ENCODE measurements around the gene SLC1A2. TPM values are rescaled to one million over a fixed set of nuclear protein-coding genes. Genes with fewer than 3 reads are reported as not detected.

Gene SLC1A2
- total RNA-seq, 1 donor from 2014 or later: 0.10 TPM

GRCh38 chr11:35376613-35377012, 42.7 kb downstream of the SLC1A2 start:
- no peaks in the 10 kb centered on the region for H3K9me3 Mint-ChIP-seq (ENCODE audit: low read depth)
- no peaks in the 10 kb centered on the region for H3K36me3 Mint-ChIP-seq (ENCODE audit: low read depth)
- H3K27ac Mint-ChIP-seq (ENCODE audit: unreplicated experiment): no peak overlapping the region
- no peak for DNase-seq (ENCODE audit: low spot score)
- no peaks in the 10 kb centered on the region for H3K27me3 Mint-ChIP-seq (ENCODE audit: low read depth)
- peaks cover 23% of the 10 kb centered on the region for H3K4me1 Mint-ChIP-seq (ENCODE audit: low read depth)
- H3K4me3 Mint-ChIP-seq (ENCODE audit: unreplicated experiment): no peak overlapping the region
- TF ChIP-seq CTCF (IDR thresholded peaks at IDR 0.05): no peak

DNA sequence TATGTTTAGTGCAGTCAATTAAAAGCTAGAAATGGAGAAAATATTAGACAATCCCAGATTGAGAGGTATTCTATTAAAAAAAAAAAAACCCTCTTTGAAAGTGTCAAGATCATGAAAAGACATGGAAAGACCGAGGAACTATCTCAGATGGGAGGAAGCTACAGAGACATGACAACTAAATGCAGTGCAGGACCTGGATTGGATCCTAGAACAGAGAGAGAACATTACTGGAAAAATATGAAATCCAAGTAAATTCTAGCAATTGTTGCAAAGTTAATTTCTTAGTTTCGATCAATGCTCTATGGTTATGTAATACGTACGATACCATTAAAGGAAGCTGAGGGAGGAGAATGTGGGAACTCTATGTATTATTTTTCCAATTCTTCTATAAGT, 43.2 kb downstream of the SLC1A2 start:
- Mint-ChIP-seq H3K9me3 (ENCODE audit: low read depth) (no peaks in the 10 kb centered on the region), H3K4me3 (ENCODE audit: unreplicated experiment) (no peak overlapping the region), H3K4me1 (ENCODE audit: low read depth) (peaks cover 22% of the 10 kb centered on the region), H3K27ac (ENCODE audit: unreplicated experiment) (no peak overlapping the region), H3K36me3 (ENCODE audit: low read depth) (no peaks in the 10 kb centered on the region), H3K27me3 (ENCODE audit: low read depth) (no peaks in the 10 kb centered on the region)
- no peak for DNase-seq (ENCODE audit: low spot score)
- no peak for TF ChIP-seq CTCF (IDR thresholded peaks at IDR 0.05)

- Mint-ChIP-seq H3K27ac (ENCODE audit: unreplicated experiment) (no peak overlapping the region), H3K4me1 (ENCODE audit: low read depth) (peaks cover 16% of the 10 kb centered on the region), H3K4me3 (ENCODE audit: unreplicated experiment) (no peak overlapping the region), H3K9me3 (ENCODE audit: low read depth) (no peaks in the 10 kb centered on the region), H3K27me3 (ENCODE audit: low read depth) (no peaks in the 10 kb centered on the region), H3K36me3 (ENCODE audit: low read depth) (no peaks in the 10 kb centered on the region)
- TF ChIP-seq CTCF (IDR thresholded peaks at IDR 0.05): no peak
- no peak for DNase-seq (ENCODE audit: low spot score)
Measured at GRCh38 chr11:35375332-35376117, 43.8 kb downstream of the SLC1A2 start.

DNA sequence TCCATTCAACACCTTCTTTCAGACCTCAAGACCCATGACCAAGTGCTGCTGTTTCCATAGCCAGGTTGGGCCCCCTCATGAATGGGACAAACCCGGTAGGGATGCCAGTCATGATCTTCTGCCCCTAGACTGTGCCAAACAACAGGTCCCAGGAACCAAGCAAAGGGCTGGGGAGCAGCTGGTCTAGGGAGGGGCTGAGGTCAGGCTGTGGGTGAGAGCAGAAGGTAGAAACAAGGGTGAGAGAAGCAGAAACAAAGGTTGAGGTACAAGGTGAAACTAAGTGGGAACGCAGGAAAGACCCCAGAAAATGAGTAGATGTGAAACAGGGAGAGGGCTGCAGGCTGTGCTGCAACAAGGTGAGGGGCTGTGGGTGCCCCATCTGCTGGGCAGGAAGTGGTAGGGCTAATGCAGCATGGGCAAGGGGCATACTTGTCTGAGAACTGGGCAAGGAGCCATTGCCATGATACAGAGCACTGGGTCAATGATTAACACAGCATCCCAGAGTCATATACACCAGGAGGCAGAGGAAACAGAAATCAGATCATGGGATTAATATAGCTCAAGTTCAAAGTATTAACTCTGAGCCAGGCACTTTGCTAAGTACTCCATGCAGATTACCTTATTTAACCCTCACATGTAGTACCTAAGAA, 45.9 kb downstream of the SLC1A2 start:
- Mint-ChIP-seq H3K4me3 (ENCODE audit: unreplicated experiment) (no peak overlapping the region), H3K4me1 (ENCODE audit: low read depth) (peaks cover 22% of the 10 kb centered on the region), H3K36me3 (ENCODE audit: low read depth) (no peaks in the 10 kb centered on the region), H3K9me3 (ENCODE audit: low read depth) (no peaks in the 10 kb centered on the region), H3K27me3 (ENCODE audit: low read depth) (no peaks in the 10 kb centered on the region), H3K27ac (ENCODE audit: unreplicated experiment) (peak overlapping the region; percentile 22)
- no peak for DNase-seq (ENCODE audit: low spot score)
- TF ChIP-seq CTCF (IDR thresholded peaks at IDR 0.05): peak; percentile 53

GRCh38 chr11:35372565-35373283, 46.6 kb downstream of the SLC1A2 start:
- Mint-ChIP-seq H3K9me3 (ENCODE audit: low read depth) (no peaks in the 10 kb centered on the region), H3K36me3 (ENCODE audit: low read depth) (no peaks in the 10 kb centered on the region), H3K27ac (ENCODE audit: unreplicated experiment) (no peak overlapping the region), H3K4me3 (ENCODE audit: unreplicated experiment) (no peak overlapping the region), H3K27me3 (ENCODE audit: low read depth) (no peaks in the 10 kb centered on the region), H3K4me1 (ENCODE audit: low read depth) (peaks cover 28% of the 10 kb centered on the region)
- no peak for DNase-seq (ENCODE audit: low spot score)
- TF ChIP-seq CTCF (IDR thresholded peaks at IDR 0.05): no peak

All from chondrocyte (in vitro differentiated cells).